Urinary bladder (tissue), 2 donors: ENCODE results near the gene RAB2B. TPM values are rescaled to one million over a fixed set of nuclear protein-coding genes. Genes with fewer than 3 reads are reported as not detected.

Source experiments
- polyA plus RNA-seq: library from polyadenylated mRNA; stranded (reverse); fragments of 200-250 nt; gene quantifications from one replicate; pipeline ENCODE4 v1.2.3, GENCODE V29; 2013
- small RNA-seq: library from RNA; depleted of rRNA; stranded (forward); fragments of <200 nt; gene quantifications from one replicate; pipeline ENCODE3, GENCODE V24; 2014
- total RNA-seq: library from RNA; depleted of rRNA; stranded (reverse); fragments of >200 nt; gene quantifications from one replicate; pipeline ENCODE4 v1.2.3, GENCODE V29; 2014
- donor health status: healthy.

The RAB2B gene
- total and polyA plus RNA-seq, 2 donors: 21.5 to 34.3 TPM

Small RNAs within 50 kb of the gene (small RNA-seq; reads per million reads assigned to genes)
- not detected for gene RN7SL650P

Other genes with a start within 250 kb of the RAB2B start
- gene HNRNPC, start 207.5 kb downstream of the RAB2B start, total RNA-seq: 504 TPM
- 476 TPM for gene HNRNPC, start 207.5 kb downstream of the RAB2B start, polyA plus RNA-seq
- 0.48 TPM for gene RPGRIP1, start 196.9 kb downstream of the RAB2B start, total RNA-seq
- 0.15 TPM for gene RPGRIP1, start 196.9 kb downstream of the RAB2B start, polyA plus RNA-seq
- gene SUPT16H, start 92.9 kb downstream of the RAB2B start, total RNA-seq: 66.0 TPM
- 62.6 TPM for gene SUPT16H, start 92.9 kb downstream of the RAB2B start, polyA plus RNA-seq
- 65.3 TPM for gene CHD8, start 20.8 kb downstream of the RAB2B start, total RNA-seq
- 29.9 TPM for gene CHD8, start 20.8 kb downstream of the RAB2B start, polyA plus RNA-seq
- 25.9 TPM for gene TOX4, start 236 bp upstream of the RAB2B start, total RNA-seq
- gene TOX4, start 236 bp upstream of the RAB2B start, polyA plus RNA-seq: 46.5 TPM
- gene METTL3, start 34.4 kb upstream of the RAB2B start, total RNA-seq: 64.4 TPM
- 36.0 TPM for gene METTL3, start 34.4 kb upstream of the RAB2B start, polyA plus RNA-seq
- 6.4 TPM for gene SALL2, start 49.4 kb upstream of the RAB2B start, total RNA-seq
- 11.9 TPM for gene SALL2, start 49.4 kb upstream of the RAB2B start, polyA plus RNA-seq
- not detected for gene OR10G3, start 103.1 kb upstream of the RAB2B start, total RNA-seq
- gene OR10G3, start 103.1 kb upstream of the RAB2B start, polyA plus RNA-seq: not detected
- not detected for gene OR10G2, start 158.0 kb upstream of the RAB2B start, total RNA-seq
- not detected for gene OR10G2, start 158.0 kb upstream of the RAB2B start, polyA plus RNA-seq
- gene OR4E2, start 176.9 kb upstream of the RAB2B start, total RNA-seq: not detected
- not detected for gene OR4E2, start 176.9 kb upstream of the RAB2B start, polyA plus RNA-seq
- gene OR4E1, start 196.9 kb upstream of the RAB2B start, total RNA-seq: not detected
- gene OR4E1, start 196.9 kb upstream of the RAB2B start, polyA plus RNA-seq: not detected